GM08714 (cell line): ENCODE data around the gene TPCN1.

ENCODE experiments used
- H3K4me3 ChIP-seq: fragments of 200-500 bp; sonication (Bioruptor generic); 2 replicates; pipeline ENCODE4 v1.5.1; 2014; ENCODE audit warnings: mild to moderate bottlenecking, low read length, inconsistent platforms
- ZNF274 ChIP-seq: IDR thresholded peaks from 2 replicates; pipeline ENCODE4 v1.6.1; 2012; ENCODE audit warnings: mild to moderate bottlenecking, low read depth, low read length

The TPCN1 gene

GRCh38 chr12:113310489-113310888, 89.2 kb downstream of the TPCN1 start:
- no peak overlapping the region for H3K4me3 ChIP-seq
- TF ChIP-seq ZNF274 = no peak

GRCh38 chr12:113314121-113314529, 92.9 kb downstream of the TPCN1 start:
- H3K4me3 ChIP-seq = no peak overlapping the region
- TF ChIP-seq ZNF274 = no peak

DNA sequence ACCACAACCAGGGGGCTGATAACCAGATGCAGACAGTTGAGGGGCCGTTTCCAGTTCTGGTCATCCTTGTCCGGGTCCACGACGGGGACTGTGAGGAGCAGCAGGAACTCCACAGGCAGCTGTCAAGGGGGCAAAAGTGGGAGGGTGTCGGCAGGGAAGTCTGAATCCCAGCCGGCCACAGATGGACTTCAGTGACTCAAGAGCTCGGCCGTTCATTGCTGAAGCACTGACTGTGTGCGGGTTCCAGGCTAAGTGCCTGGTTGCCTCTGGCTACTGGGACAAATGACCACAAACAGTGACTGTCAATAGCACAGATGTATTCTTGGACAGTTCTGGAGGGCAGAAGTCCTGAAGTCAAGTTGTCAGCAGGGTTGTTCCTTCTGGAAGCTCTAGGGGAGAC, 94.1 kb downstream of the TPCN1 start:
- H3K4me3 ChIP-seq = no peak overlapping the region
- TF ChIP-seq ZNF274 = no peak

GRCh38 chr12:113316155-113316554, 94.9 kb downstream of the TPCN1 start:
- no peak for TF ChIP-seq ZNF274
- H3K4me3 ChIP-seq = no peak overlapping the region

GRCh38 chr12:113317122-113317521, 95.9 kb downstream of the TPCN1 start:
- TF ChIP-seq ZNF274 = no peak
- H3K4me3 ChIP-seq = no peak overlapping the region

DNA sequence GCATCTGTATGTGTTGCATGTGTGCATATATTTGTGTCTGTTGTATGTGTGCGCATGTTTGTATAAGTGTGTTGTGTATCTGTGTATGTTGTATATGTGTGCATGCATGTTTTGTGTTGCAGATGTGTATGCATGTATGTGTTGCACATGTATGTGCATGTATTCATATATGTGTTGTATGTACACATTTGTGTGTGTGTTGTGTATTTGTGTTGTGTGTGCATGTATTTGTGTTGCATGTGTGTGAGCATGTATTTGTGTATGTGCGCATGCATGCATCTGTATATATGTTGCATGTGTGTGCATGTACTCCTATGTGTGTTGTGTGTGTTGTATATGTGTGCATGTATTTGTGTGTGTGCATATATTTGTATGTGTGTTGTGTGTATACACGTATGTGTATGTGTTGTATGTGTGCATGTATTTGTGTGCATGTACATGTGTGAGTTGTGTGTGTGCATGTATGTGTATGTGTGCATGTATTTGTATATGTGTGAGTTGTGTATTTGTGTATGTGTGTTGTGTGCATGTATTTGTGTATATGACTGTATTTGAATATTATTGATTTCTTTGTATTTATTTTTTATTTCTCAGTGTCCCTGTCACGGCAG, 96.9 kb downstream of the TPCN1 start:
- no peak for TF ChIP-seq ZNF274

DNA sequence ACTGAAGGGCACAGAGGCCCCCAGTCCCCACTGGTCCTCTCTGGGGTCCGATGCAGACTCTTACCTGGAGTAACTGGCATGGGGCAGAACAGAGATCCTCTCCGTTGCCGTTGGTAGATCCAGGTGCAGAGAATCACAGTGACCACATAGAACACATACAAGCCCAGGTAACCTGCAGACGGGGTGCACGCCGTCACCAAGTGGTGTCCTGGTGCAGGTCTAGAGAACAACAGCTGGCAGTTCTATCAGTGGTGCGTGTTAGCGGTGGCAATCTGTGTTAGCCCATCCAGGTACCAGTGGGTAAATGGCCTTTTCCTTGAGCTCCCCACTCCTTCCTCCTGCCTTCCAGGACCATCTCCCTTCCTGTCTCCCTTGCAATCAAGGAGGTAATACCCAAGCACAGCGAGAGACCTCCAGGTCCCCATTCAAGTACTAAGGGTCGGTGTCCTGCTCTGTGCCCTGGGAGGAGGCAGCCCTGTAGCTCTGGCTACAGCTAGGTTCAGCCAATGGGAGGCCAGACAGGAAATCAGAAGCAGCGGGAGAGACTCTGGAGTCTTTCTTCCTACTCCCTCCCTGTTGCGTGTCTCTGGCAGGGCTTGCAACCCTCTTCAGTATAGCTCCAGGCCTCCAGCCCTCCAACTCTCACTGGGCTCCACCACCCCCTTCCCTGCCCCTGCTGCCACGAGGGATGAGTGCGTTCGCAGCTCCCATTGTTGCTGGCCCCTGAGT, 97.8 kb downstream of the TPCN1 start:
- H3K4me3 ChIP-seq = no peak overlapping the region

More for the DNA sequence above, 96.9 kb downstream of the TPCN1 start:
- no peak overlapping the region for H3K4me3 ChIP-seq

GRCh38 chr12:113320401-113320800, 99.1 kb downstream of the TPCN1 start:
- H3K4me3 ChIP-seq = no peak overlapping the region
- no peak for TF ChIP-seq ZNF274

More for the DNA sequence above, 97.8 kb downstream of the TPCN1 start:
- no peak for TF ChIP-seq ZNF274

- no peak overlapping the region for H3K4me3 ChIP-seq
- no peak for TF ChIP-seq ZNF274
Observed at GRCh38 chr12:113322343-113322742, 101.1 kb downstream of the TPCN1 start.

GRCh38 chr12:113325916-113326315, 104.7 kb downstream of the TPCN1 start:
- no peak overlapping the region for H3K4me3 ChIP-seq
- TF ChIP-seq ZNF274 = no peak

GRCh38 chr12:113326775-113327395, 105.6 kb downstream of the TPCN1 start:
- H3K4me3 ChIP-seq = no peak overlapping the region
- no peak for TF ChIP-seq ZNF274

DNA sequence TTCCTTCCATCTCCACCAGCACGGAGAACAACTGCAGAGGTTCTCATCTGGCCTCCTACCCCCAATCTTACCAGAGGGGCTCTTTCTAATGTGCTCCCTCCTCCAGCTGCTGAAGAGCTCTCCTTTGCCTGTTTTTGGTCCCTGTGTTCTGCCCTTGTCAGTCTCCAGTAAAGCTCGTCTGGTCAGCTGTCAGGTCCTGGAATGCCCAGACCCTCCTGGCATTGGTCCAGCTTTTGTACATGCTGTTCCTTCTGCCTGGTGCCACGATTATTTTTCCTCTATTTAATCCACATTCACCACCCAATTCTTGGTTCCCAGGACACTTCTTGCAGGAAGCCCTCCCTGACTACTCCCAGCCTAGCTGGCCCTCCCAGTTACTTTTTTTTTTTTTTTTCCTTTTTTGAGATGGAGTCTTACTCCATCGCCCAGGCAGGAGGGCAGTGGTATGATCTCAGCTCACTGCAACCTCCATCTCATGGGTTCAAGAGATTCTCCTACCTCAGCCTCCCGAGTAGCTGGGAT, 107.2 kb downstream of the TPCN1 start:
- H3K4me3 ChIP-seq = no peak overlapping the region
- no peak for TF ChIP-seq ZNF274

GRCh38 chr12:113329022-113329790, 107.9 kb downstream of the TPCN1 start:
- TF ChIP-seq ZNF274 = no peak
- H3K4me3 ChIP-seq = no peak overlapping the region

DNA sequence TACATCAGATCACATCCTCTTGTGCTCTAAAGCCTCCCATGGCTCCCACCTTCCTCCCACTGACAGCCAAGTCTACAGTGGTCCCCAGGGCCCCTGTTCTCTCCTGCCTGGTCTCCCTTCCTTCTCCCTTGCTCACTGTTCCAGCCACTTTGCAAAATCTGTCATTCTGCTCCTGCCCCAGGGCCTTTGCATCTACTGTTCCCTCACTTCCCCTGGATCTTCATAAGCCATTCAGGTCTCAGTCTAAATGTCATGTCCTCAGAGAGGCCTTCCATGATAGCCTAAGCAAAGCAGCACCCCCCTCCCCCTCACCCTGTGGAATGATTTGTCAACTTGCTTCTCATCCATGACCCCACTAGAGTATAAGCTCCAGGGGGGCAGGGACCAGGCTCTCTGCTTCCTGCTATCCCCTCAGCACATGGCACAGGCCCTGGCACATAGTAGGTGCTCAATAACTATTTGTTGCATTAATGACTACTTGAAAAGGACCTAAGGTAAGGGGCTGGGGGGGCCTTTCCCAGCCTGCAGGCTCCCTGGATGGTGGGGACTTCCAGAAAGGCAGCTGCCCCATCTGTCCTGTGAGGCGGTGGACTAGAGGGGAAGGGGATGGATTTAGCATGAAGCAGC, 108.6 kb downstream of the TPCN1 start:
- TF ChIP-seq ZNF274 = no peak
- no peak overlapping the region for H3K4me3 ChIP-seq
